Heart left ventricle (tissue), 16 donors: ENCODE data around the gene KMO. TPM values are rescaled to one million over a fixed set of nuclear protein-coding genes. Genes with fewer than 3 reads are reported as not detected.

Experiments used
- ATAC-seq, 4 donors: fragments of 200-7000 bp; cut with Tn5 transposase; one replicate each; pipeline ENCODE4 v1.9.1; 2020 to 2022; ENCODE audit warnings: moderate library complexity in 4 of 4, mild to moderate bottlenecking in 3 of 4, moderate number of reproducible peaks in 1 of 4
- DNase-seq, 5 donors: peaks; one replicate each; pipeline ENCODE4 v3.0.0-alpha.2; 2020
- H3K27ac ChIP-seq, 12 donors: fragments of 200-600 bp; sonication (generic) in 4 of 12; one replicate each; pipeline versions ENCODE4 v1.5.0 to v1.8.0; 2016 to 2022; ENCODE audit warnings: mild to moderate bottlenecking in 2 of 12
- H3K27me3 ChIP-seq, 9 donors: fragments of 200-600 bp; sonication (generic) in 2 of 9; one replicate each; pipeline versions ENCODE4 v1.5.1 to v1.8.0; 2016 to 2022; ENCODE audit warnings: mild to moderate bottlenecking in 3 of 9
- H3K36me3 ChIP-seq, 9 donors: fragments of 200-600 bp; sonication (generic) in 2 of 9; one replicate each; pipeline versions ENCODE4 v1.5.0 to v1.8.0; 2018 to 2022; ENCODE audit warnings: mild to moderate bottlenecking in 2 of 9
- H3K4me1 ChIP-seq, 12 donors: fragments of 200-600 bp; sonication (generic) in 4 of 12; one replicate each; pipeline versions ENCODE4 v1.5.0 to v1.8.0; 2016 to 2022; ENCODE audit warnings: mild to moderate bottlenecking in 3 of 12
- H3K4me3 ChIP-seq, 12 donors: fragments of 200-600 bp; sonication (generic) in 4 of 12; one replicate each; pipeline versions ENCODE4 v1.5.0 to v1.8.0; 2017 to 2022; ENCODE audit warnings: mild to moderate bottlenecking in 9 of 12, moderate library complexity in 4 of 12
- H3K9me3 ChIP-seq, 12 donors: fragments of 200-600 bp; sonication (generic) in 4 of 12; one replicate each; pipeline versions ENCODE4 v1.5.0 to v1.8.0; 2016 to 2022; ENCODE audit warnings: mild to moderate bottlenecking in 1 of 12
- CTCF ChIP-seq, 12 donors: fragments of 200-600 bp; sonication (generic) in 4 of 12; IDR thresholded peaks; one replicate each; pipeline versions ENCODE4 v1.5.0 to v1.8.0; 2018 to 2022; ENCODE audit warnings: antibody characterized with exemption in 12 of 12, mild to moderate bottlenecking in 5 of 12
- POLR2A ChIP-seq, 2 donors: fragments of 450-650 bp; IDR thresholded peaks; one replicate each; pipeline ENCODE4 v1.6.1; 2017; ENCODE audit warnings: antibody characterized with exemption in 2 of 2, mild to moderate bottlenecking in 2 of 2, moderate library complexity in 2 of 2
- WGBS, 4 donors: extraction: QIAGEN DNeasy Blood & Tissue Kit in 2 of 4; methylation state at CpG; one replicate each; pipeline versions ENCODE4 v1.1.5 to v1.1.7; 2013 to 2018; 5-methylcytosine and 5-hydroxymethylcytosine counted together
- intact Hi-C, 10 donors: fragments of 100-400 bp; cut with DNase I; formaldehyde crosslinking; loops; one replicate each; pipeline versions ENCODE4 v1.11.1 to v1.14.2; 2022
- polyA plus RNA-seq, 2 donors: library from polyadenylated mRNA; stranded (reverse); fragments of 200-250 nt; gene quantifications; one replicate each; pipeline ENCODE4 v1.2.3, GENCODE V29; 2013
- total RNA-seq, 9 donors: library from RNA; depleted of rRNA in 2 of 9; stranded (reverse); fragments of >200 nt in 2 of 9; fragmentation: NEBNext Ultra II Directional in 3 of 9; extraction: Animal tissue kit (Norgen Biotek cat#: 25700) in 3 of 9; gene quantifications; one replicate each; pipeline versions ENCODE4 v1.1.0 to v1.2.4, GENCODE V29; 2016 to 2023
- donor health status: ischemic (EF 13 %, LVEDD 7.1; RV severe dilation, severe dysfunction).
- donor health status: healthy with polysubstance abuse.
- donor health status: DM: no; HTN: yes; CAD: no.
- donor health status: DM: no; HTN: no; CAD: no.
- donor health status: ischemic (EF 25% LVEDD 6.9; RV normal size, moderate dysfunction).
- donor health status: ischemic (EF 25% LVEDD 5.7; RV mildly dilated, moderate dysfunction).
- donor health status: healthy.
- donor health status: DM: yes; HTN: yes; CAD: no.
- donor health status: ischemic (EF 35%, LVEDD 5.7; RV mildly dilated, moderate dysfunction).
- donor health status: nonischemic (EF 11% LVEDD 7.7; RV severe dilation, severe dysfunction).
- donor health status: DM: yes; HTN: yes; CAD: no.
- donor health status: PGD.
- donor health status: ischemic (EF 29% LVEDD 5.4; RV normal size, mild dysfunction).
- donor health status: nonischemic (EF 23%, LVEDD 6.1; RV moderate dilation, normal function).

The KMO gene
- total and polyA plus RNA-seq, 11 donors, result 0.07 to 3.9 (median 0.15) TPM; not detected in 3

- H3K9me3 ChIP-seq, result peaks cover 0 to 17% (median 0%) of the 10 kb centered on the region in 12 donors
- no peak for ATAC-seq
- intact Hi-C loops, result loop anchor here in 1 of 10 donors (5.0 kb wide), 1 partner anchor 106 kb away; the partner anchor contains the start of gene KMO
- TF ChIP-seq POLR2A (IDR thresholded peaks at IDR 0.05), result no peak
- no peak for TF ChIP-seq CTCF (IDR thresholded peaks at IDR 0.05)
- H3K4me1 ChIP-seq, result peaks cover 0 to 35% (median 10%) of the 10 kb centered on the region in 12 donors
- H3K27me3 ChIP-seq, result no peaks in the 10 kb centered on the region
- whole genome bisulfite sequencing, 4 donors, result 77 to 81% (median 79%) methylated on average over 5 of the region's 5 CpGs
- H3K27ac ChIP-seq, result no peak overlapping the region
- no peak for DNase-seq
- H3K4me3 ChIP-seq, result peak overlapping the region in 3 of 12 donors; percentile 1 to 98 (median 91)
- peaks cover 0 to 14% (median 0%) of the 10 kb centered on the region in 9 donors for H3K36me3 ChIP-seq
Observed at GRCh38 chr1:241638099-241638682, 106.0 kb downstream of the KMO start.

- WGBS, 4 donors, result 14 to 19% (median 16%) methylated on average over 11 of the region's 11 CpGs
- H3K27me3 ChIP-seq, result no peaks in the 10 kb centered on the region
- DNase-seq (no peak), ATAC-seq (no peak)
- peaks cover 0 to 20% (median 0%) of the 10 kb centered on the region in 12 donors for H3K9me3 ChIP-seq
- peak overlapping the region; percentile 73 to 98 (median 90) for H3K4me3 ChIP-seq
- peak overlapping the region in 7 of 12 donors; percentile 30 to 84 (median 78) for H3K27ac ChIP-seq
- peaks cover 0 to 14% (median 0%) of the 10 kb centered on the region in 9 donors for H3K36me3 ChIP-seq
- H3K4me1 ChIP-seq, result peaks cover 0 to 35% (median 10%) of the 10 kb centered on the region in 12 donors
- TF ChIP-seq POLR2A (IDR thresholded peaks at IDR 0.05), result no peak
- no peak for TF ChIP-seq CTCF (IDR thresholded peaks at IDR 0.05)
- intact Hi-C loops, result loop anchor here in 1 of 10 donors (5.0 kb wide), 1 partner anchor 107 kb away; the partner anchor contains the start of gene KMO
Observed at GRCh38 chr1:241638909-241639622, 106.9 kb downstream of the KMO start.

- H3K4me3 ChIP-seq, result peak overlapping the region; percentile 73 to 98 (median 90)
- H3K9me3 ChIP-seq, result peaks cover 0 to 20% (median 0%) of the 10 kb centered on the region in 12 donors
- H3K27ac ChIP-seq, result peak overlapping the region; percentile 17 to 86 (median 78)
- no peaks in the 10 kb centered on the region for H3K27me3 ChIP-seq
- H3K4me1 ChIP-seq, result peaks cover 0 to 35% (median 10%) of the 10 kb centered on the region in 12 donors
- ATAC-seq, result peak in 3 of 4 donors; percentile 4 to 23 (median 19)
- peak; percentile 35 to 63 (median 41) for DNase-seq
- peaks cover 0 to 9% (median 0%) of the 10 kb centered on the region in 9 donors for H3K36me3 ChIP-seq
- 1% methylated on average over 26 to 42 of the region's 42 CpGs for WGBS, 4 donors
- TF ChIP-seq POLR2A (IDR thresholded peaks at IDR 0.05) (no peak), CTCF (IDR thresholded peaks at IDR 0.05) (no peak)
- intact Hi-C loops, result loop anchor here in 4 of 10 donors (5.0 kb wide), 3 partner anchors 107 to 208 kb away; partner anchors contain the start of genes EXO1 (in 2 of the 4) and KMO (in 1 of the 4)
Observed at GRCh38 chr1:241639623-241640148, 107.5 kb downstream of the KMO start.
